ENCODE data around the gene ZNF503.
A peak's percentile ranks its signal among the peaks of the same experiment; 100 is the strongest.
"Not testable (repeated sequence)": the region's sequence is repeated elsewhere in the genome, so short reads cannot be mapped to it uniquely, and the experiment has no call there.

Gene ZNF503

DNA sequence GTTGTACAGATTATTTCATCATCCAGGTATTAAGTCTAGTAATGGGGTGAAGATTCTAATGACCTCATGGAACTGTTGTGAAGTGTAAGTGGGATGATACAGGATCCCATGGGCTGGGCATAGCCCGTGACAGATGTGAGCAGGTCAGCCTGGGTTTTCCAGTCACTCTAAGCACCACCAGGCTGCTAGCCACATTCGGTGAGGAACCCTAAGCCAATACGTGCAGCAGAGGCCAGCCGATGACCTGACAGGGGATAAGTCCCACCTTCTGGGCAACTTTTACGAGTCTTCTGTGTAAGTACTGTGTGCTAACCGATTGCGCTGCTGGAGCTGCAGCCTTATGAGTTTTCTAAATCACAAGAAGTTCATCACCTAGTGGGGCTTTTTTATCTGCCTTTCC lies 7.3 kb downstream of the ZNF503 start:
- no peak for DNase-seq

DNA sequence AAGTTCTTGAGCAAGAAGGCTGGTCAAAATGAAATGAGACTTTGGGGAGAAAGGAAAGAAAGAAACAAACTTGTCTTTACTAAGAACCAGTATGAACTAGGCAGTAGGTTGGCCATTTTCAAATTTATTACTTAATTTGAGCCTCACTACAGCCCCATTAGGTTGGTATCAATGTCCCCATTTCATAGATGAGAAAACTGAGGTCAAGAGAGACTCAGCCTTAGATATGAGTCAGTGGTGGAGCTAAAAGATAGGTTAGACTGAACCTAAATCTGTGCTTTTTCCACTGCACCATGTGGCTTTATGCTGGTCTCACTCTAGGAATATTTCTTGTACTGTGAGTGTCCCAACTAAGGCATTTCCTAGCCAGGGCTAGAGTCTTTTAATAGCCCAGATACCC lies 8.8 kb downstream of the ZNF503 start:
- no peak for DNase-seq

DNA sequence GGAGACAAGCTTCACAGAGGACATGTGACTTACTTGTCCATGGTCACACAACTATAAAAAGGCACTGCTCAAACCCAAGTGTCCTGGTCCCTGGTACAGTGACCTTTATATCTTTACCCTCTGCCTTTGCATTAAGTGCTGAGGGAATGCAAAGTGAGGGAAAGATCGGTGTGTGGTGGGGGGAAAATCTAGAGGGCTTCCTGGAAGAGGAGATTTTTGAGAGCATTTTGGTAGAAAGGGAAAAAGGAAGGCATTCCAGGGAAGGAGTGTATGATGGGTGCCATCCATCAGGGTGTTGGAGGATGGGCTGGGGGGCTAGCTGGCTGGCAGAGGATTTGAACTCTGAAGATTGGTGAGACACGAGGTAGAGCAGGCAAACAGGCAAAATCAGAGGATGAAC lies 9.3 kb downstream of the ZNF503 start:
- DNase-seq = no peak

DNA sequence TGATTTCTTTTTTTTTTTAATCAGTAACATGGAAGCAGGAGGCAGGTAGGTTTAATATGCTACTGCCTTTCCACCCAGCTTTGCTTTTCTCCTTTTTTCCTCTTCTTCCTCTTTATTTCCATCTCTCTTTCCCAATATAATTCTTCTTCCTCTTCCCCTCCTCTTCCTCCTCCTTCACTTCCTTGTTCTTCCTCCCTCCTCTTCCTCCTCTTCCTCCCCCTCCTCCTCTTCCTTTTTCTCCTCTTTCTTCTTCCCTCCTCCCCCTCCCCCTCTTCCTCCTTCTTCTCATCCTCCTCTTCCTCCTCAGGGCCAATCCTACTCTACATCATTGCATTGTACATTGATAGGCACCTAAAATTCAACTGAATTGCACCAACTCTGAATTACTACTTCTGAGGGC lies 11.4 kb downstream of the ZNF503 start:
- DNase-seq = no peak

DNA sequence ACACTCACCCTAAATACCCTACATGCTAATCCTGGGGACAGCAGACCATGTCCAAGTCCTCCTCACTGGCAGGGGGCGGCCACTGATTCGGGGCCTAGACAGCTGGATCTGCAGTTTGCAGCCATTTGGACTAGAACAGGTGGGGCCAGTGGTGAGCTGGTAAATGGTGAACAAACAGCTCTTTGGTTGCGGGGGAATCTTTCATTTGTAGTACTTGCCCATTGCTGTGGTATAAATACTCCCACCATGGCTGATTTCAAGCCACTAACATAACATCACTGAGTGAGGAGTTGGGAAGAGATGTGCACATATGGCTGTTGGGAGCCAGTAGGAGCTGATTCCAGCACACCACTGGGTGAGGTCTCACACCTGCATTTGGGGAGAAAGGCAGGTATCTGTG lies 13.5 kb downstream of the ZNF503 start:
- DNase-seq = no peak

DNA sequence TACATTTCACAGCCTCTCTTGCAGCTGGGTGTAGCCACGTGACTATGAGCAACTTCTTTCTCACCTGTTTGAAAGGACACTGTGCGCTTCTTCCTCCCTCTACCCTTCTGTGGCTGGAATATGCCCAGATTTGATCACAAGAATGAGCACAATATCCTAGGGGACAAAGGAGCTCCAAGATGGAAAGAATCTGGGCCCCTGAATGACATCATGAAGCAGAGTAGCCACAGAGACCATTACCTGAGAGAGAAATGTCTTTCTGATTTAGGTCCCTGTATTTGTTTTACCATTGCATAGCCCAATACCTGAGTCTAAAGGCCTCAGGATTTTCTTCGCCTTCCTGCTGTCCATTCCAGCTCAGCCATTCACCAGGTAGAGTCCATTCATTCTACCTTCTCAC lies 15.4 kb downstream of the ZNF503 start:
- no peak for DNase-seq

DNA sequence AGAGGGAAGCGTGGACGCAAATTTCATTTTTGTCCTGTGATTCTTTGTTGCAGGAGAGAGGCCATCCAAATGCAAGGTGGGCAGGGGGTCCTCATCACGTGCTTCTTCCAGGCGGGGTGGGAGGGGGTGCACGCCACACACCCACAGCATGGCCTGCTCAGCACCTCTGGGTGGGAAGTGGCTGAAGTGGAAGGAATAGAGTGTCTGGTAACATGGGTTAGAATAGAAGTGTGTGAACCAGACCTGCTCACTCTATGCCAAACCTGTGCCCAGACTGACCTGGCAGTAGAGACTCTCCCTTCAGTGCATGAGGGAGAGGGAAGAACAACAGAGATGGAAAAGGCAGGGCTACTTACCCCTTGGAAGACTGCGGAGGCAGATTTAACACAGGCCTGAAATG lies 21.7 kb downstream of the ZNF503 start:
- DNase-seq = no peak

DNA sequence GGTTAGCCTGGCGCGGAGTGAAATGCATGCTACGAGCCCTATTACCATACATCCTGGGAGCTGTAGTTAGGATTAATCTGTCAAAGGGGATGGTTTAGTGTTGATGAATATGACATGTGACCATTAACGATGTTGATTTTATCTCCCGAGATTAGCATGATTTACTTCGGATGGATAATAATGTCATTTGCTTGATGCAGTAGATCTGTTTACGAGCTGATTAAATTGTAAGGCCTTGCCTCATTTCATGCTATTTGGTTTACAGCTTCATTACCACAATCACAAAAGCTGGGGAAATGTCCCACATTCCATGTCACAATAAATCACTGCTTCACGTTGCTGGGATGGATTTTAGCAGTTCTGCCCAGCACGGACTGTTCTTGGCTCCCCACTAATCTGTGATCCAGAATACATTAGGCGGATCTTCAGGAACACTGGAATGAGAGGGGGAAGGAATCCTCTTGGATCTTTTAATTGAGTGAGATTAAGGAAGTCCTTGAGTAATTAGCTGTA lies 22.3 kb downstream of the ZNF503 start:
- no peak for DNase-seq

DNA sequence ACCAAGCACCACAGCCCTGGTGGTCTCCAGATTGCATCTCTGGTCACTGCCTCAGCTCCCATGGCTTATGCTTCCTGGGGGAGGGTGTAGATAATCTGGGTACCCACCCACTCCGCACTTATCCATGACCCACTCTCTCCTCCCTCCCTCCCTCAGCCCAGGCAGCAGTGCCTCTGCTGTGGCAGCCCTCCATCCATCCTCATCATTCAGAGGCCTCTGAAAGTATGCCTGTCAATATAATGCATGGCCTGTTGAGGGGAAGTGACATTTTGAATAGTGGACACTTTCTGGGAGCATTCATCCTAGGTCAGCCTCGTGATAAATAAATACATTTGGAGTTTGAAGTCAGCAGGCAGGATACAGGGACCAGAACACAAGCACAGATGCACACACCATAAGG lies 23.2 kb downstream of the ZNF503 start:
- no peak for DNase-seq

DNA sequence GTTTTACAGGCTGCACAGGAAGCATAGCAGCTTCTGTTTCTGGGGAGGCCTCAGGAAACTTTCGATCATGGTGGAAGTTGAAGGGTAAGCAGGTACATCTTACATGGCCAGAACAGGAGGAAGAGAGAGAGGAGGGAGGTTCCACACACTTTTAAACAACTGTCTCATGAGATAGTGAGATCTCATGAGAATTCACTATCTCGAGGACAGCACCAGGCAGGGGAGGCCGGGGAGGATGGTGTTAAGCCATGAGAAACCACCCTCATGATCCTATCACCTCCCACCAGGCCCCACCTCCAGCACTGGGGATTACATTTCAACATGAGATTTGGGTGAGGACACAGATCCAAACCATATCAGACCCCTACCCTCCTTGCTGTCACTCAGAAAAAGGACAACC lies 23.7 kb downstream of the ZNF503 start:
- DNase-seq = no peak

DNA sequence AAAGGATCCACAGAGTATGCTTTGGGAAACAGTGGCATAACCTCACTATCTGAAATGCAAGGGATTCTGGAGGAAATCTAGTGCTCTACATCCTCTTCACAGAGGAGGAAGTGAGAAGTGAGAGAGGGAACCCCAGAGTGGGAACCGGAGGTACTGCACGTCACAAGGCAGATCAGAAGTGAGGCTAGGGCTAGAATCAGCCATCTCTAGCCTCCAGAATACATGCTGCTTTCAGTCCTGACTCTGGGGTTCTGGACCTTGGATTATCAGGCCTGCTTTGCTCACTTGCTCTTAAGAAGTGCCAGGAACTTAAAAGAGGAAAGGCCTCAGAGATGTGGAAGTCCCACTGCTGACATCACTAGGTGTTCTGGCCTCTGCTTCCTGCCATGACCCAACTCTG lies 25.7 kb downstream of the ZNF503 start:
- peak; percentile 86 for DNase-seq

DNA sequence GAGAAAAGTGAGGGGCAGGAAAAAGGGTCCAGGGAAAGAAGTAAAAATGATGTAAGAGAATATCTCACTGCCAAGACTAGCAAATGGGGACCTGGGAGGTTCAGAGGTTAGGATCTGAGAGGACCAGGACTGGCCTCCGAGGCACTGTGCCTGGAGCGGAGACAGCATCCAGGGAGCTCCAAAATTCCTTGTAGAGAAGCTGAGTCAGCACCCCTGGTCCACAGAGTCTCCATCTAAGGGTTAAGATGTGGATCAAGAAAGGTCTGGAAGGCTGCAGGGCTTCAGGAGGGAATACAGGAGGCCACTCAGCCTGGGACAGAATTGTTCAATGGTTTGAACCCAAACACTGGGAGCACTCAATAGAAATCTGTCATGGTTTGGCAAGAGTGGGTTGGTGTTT lies 30.6 kb downstream of the ZNF503 start:
- no peak for DNase-seq

DNA sequence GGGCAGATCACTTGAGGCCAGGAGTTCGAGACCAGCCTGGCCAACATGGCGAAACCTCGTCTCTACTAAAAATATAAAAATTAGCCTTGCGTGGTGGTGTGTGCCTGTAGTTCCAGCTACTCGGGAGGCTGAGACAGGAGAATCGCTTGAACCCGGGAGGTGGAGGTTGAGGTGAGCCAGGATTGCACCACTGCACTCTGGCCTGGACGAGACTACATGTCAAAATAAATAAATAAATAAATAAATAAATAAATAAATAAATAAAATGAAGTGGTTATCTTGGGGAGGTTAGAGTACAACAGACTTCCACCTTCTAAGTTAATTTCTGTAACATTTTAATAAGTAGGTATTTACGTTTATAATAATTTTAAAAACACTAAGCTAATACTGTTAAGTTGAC lies 31.7 kb downstream of the ZNF503 start:
- not testable (repeated sequence) for DNase-seq

DNA sequence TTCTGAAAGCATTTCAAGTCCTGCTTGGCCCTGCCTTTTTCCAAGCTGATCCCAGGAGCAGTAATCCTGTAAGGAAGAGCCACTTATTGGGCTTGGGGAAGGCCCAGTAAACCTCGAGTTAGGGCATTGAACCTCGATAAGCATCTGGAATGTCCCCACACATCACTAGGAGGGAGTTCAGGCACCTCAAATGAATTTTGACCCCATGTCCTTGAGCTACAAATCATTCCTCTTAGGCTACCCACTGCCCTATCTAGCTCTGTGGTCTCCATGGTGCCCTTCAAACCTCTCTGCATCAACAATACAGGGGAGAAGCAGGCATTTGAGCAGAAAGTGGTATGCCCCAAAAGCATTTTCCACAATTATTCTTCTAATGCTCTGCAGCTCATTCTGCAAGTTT lies 33.7 kb downstream of the ZNF503 start:
- DNase-seq = no peak

DNA sequence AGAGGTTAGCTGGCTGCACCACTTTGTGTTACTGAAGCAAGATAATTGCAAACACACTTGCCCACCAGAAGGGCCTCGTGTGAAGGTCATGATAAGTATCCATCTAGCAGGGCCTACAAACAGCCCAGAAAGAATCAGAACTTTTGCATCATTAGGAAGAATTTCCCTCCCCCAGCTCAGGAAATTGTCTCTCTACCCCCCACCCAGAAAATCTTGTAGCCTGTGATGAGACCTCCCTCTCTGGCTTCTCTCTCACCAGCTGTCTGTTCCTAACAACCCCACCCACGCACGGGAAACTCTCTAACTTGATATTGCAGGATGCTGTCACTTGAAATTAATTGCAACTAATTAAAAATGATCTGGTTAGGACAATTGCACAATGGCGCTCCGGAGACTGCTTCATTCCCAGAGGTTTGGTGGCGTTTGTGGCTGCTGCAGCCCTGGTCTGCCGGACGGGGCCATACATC lies 34.5 kb downstream of the ZNF503 start:
- peak; percentile 55 for DNase-seq

DNA sequence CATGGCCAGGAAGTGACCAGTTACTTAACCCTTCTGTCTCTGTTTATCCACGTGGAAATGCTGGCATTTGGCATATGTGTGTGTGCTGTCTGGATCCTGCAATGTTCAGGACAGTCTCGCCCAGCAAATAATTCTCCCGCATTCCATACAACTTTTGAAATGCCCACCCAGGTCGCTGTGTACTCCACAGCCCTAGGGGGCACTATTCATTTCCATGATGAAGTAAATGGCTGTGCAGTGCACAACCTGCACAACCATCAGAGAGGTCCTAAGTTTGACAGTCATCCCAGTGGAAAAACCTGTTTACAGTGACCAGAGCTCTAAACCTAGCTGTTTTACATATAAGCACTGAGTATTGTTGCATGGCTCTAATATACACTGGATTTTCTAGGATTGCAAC lies 38.1 kb downstream of the ZNF503 start:
- DNase-seq = no peak

DNA sequence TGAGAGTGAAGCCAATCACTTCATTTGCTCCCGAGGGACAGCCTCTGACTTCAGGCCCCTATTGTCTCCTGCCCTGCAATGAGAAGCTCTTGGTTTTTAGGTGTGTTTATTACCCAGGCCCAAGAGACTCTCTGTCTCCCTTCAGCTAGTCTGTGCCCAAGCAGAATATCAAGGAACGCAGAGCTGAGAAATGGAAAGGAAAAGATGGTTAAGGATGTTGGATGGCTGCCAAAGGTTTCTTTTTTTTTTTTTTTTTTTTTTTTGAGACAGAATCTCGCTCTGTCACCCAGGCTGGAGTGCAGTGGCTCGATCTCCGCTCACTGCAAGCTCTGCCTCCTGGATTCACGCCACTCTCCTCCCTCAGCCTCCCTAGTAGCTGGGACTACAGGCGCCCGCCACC lies 41.7 kb downstream of the ZNF503 start:
- DNase-seq = not testable (repeated sequence)

DNA sequence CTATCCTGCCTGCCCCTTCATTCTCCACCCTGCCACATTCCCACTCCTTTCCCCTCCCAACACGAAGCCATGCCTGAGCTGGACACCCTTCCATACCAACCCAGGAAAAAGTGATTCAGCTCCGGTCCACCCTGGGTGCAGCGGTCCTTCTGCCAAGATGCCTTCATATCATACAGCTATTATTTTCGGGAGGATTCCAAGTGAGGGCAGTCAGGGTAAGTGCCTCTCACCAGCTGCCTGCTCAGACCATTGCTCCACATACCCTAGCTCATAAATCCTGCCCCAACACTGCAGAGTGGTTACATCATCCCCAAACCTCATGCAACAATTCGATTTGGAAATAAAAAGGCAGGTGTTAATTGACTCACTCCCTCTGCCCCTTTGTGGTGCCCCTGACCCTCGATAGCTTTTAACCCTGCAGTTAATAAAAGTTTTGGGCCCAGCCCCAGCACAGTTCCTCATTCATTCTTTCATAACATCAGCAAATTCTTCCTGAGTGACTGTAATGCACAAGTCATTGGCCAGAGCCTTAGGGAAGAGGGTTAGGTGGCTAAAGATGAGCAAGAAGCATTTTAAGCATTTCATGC lies 42.6 kb downstream of the ZNF503 start:
- peak; percentile 99 for DNase-seq

DNA sequence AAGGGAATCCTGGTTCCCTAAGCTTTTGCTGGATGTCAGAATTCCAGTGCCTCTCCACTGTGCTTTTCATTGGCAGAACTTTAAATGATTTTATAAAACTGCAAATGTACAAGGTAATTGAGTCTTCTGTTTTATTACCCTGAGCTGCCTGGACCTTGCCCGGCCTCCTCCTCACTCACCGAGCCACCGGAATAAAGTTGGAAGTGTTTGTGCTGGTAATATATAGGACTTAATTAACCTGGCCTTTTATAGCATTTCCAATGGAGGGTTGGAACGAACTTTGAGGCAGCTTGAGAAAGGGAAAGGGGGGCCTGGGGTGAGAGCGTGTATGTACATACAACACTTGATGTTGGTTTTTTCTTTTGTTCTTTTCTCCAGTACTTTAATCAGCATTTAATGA lies 43.4 kb downstream of the ZNF503 start:
- no peak for DNase-seq

DNA sequence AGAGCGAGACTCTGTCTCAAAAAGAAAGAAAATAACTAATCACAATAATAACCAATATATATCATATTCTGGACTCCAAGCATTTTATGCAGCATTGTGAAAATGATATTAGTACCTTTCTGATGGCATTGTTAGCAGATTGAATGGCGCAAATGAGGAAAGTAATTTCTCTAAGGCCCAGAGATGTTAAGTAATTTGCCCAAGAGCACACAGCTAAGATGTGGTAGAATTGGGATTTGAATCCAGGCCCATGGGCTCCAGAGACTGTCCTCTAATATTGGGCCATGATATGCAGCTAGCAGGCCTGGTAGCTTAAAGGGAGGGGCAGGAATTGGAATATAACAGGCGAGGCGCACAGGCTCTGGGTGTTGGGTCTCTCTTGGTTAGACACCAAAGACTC lies 44.1 kb downstream of the ZNF503 start:
- no peak for DNase-seq

DNA sequence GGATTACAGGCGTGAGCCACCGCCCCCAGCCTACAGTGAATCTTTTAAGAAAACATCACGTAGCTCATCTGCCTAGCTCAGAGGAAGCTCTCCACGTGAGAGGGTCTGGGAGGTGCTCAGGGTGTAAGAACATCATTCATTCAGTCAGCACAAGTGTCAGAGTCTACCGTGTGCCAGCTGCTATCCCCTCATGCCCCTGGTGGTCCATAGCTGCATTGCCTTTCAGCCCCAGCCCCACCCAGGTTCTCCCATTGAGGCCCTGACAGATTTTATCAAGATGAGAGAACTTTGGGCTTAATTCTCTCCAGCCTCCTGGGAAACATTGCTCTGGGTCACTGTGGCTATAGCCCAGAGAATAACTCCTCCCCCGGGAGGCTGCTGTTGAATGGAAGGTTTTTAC lies 45.1 kb downstream of the ZNF503 start:
- no peak for DNase-seq

DNA sequence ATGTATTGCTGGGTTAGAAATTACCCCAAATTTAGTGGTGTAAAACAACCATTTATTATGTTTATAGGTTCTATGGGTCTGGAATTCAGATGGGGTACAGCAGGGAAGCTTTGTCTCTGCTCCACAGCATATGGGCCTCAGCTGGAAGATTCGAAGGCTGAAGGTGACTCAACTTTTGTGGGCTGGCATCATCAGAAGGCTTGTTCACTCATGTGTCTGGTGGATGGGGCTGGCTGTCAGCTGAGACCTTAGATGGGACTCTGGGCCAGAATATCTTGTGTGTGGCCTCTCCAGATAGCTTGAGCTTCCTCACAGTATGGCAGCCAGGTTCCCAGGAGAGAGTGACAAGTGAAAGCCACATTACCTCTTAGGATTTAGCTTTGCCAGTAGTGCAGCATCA lies 45.9 kb downstream of the ZNF503 start:
- no peak for DNase-seq

DNA sequence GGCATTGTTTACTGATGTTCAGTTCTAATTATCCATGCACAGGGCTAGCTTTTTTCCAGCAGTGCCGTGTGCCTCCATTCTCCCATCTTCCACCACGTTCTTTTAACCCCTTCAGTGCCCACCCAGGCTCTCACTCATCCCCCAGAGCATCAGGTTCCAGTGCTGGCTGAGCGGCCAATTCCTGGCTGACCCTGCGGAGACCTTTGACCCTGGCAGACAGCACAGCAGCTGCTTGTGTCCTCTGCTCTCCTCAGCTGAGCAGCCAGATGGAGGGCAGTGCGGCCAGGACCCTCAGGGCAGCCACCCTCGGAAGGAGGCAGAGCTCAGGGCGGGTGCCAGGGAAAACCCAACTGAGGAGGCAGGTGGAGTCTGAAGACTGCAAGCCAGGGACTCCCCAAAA lies 48.4 kb downstream of the ZNF503 start:
- DNase-seq = no peak

DNA sequence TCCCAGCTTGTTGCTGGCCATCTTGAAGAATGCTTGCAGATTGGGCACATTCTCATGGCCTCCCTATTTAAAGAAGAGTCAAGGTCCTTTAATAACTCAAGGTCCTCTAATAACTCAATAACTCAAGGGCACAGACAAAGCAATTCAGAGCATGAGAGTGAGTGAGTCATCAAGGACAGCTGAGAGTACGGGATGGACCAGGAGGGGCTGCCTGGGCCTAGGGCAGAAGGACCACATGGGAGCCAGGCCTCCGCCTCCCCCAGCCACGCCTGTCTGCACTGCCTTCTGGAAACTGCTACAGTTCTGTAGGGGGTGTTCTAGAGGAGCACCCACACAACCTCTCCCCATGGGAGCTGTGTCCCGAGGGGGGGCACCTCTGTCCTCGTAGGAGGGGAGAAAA lies 48.9 kb downstream of the ZNF503 start:
- DNase-seq = no peak

DNA sequence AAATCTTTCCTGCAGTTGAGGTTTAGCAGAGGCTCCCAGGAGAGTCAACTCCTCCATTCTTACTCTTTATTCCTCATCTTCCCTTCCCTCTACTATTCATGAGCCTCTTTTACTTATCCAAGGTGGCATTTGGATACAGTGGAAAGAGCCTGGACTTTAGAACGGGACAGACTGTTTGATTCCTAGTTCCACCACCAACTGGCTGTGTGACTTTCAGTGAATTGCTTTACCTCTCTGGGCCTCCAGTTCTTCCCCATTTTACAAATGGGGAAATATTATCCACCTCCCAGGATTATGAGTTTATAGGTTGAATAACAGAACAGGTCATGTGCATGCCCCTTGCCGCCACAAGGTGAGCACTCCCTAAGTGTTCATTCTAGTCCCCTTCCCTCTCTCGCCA lies 49.9 kb downstream of the ZNF503 start:
- DNase-seq = no peak

DNA sequence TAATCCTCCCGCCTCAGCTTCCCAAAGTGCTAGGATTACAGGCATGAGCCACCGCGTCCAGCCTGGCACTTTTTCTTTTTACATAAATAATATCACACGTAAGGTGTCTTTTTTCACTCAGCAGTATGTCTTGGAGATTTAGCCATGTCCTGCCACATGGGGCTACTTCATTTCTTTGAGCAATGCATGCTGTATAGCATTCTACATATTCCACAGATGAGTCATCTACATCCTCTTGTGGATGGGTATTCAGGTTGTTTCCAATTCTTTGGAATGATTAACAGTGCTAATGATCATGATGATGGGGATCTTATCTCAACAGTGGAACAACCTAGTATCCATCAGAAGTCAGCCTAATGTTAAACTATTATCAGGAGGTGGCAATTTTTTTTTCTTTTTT lies 50.8 kb downstream of the ZNF503 start:
- no peak for DNase-seq
